H9 (cell line): ENCODE data around the gene PKN1. TPM values are rescaled to one million over a fixed set of nuclear protein-coding genes. Genes with fewer than 3 reads are reported as not detected.
"Not testable (repeated sequence)": the region's sequence is repeated elsewhere in the genome, so short reads cannot be mapped to it uniquely, and the experiment has no call there.

ENCODE experiments used
- DNase-seq: peaks from one replicate; pipeline ENCODE4 v3.0.0-alpha.2; 2017
- H2AFZ ChIP-seq: one replicate; pipeline ENCODE4 v1.6.1; 2013; ENCODE audit warnings: mild to moderate bottlenecking, low read length, control low read depth, moderate library complexity
- H2AK5ac ChIP-seq: 2 replicates; pipeline ENCODE4 v1.6.1; 2013; ENCODE audit warnings: low read length, control low read depth, mixed read lengths; ENCODE audit not compliant: insufficient read length
- H2BK120ac ChIP-seq: one replicate; pipeline ENCODE4 v1.6.1; 2013; ENCODE audit warnings: low read depth, mild to moderate bottlenecking, low read length, control low read depth, inconsistent platforms; ENCODE audit not compliant: poor library complexity, severe bottlenecking
- H2BK12ac ChIP-seq: 2 replicates; pipeline ENCODE4 v1.6.1; 2013; ENCODE audit warnings: low read length, control low read depth, mixed read lengths, low read depth; ENCODE audit not compliant: insufficient read length
- H2BK15ac ChIP-seq: 2 replicates; pipeline ENCODE4 v1.6.1; 2013; ENCODE audit warnings: low read depth, low read length, control low read depth
- H2BK20ac ChIP-seq: one replicate; pipeline ENCODE4 v1.6.1; 2013; ENCODE audit warnings: low read depth, mild to moderate bottlenecking, low read length, control low read depth, inconsistent platforms; ENCODE audit not compliant: poor library complexity, severe bottlenecking
- H2BK5ac ChIP-seq: 2 replicates; pipeline ENCODE4 v1.6.1; 2013; ENCODE audit warnings: low read length, control low read depth, mixed read lengths; ENCODE audit not compliant: insufficient read length
- H3K14ac ChIP-seq: 2 replicates; pipeline ENCODE4 v1.6.1; 2013; ENCODE audit warnings: low read length, control low read depth; ENCODE audit not compliant: insufficient read depth
- H3K18ac ChIP-seq: 2 replicates; pipeline ENCODE4 v1.6.1; 2013; ENCODE audit warnings: low read depth, mild to moderate bottlenecking, mixed read lengths, low read length, control low read depth; ENCODE audit not compliant: insufficient read length
- H3K23ac ChIP-seq: 2 replicates; pipeline ENCODE4 v1.6.1; 2013; ENCODE audit warnings: low read length, control low read depth, mixed read lengths, low read depth; ENCODE audit not compliant: insufficient read length
- H3K23me2 ChIP-seq: 2 replicates; pipeline ENCODE4 v1.6.1; 2013; ENCODE audit warnings: low read depth, mild to moderate bottlenecking, mixed read lengths, low read length, control low read depth; ENCODE audit not compliant: insufficient read length, poor library complexity, severe bottlenecking
- H3K27ac ChIP-seq: 2 replicates; pipeline ENCODE4 v1.5.1; 2013; ENCODE audit warnings: low read length, control low read depth, mixed read lengths, low read depth; ENCODE audit not compliant: insufficient read length
- H3K27me3 ChIP-seq: 2 replicates; pipeline ENCODE4 v1.6.1; 2013; ENCODE audit warnings: low read length, control low read depth, inconsistent platforms; ENCODE audit not compliant: insufficient read depth
- H3K4ac ChIP-seq: 2 replicates; pipeline ENCODE4 v1.6.1; 2013; ENCODE audit warnings: low read depth, mild to moderate bottlenecking, control low read depth, inconsistent platforms, low read length, moderate library complexity
- H3K4me1 ChIP-seq: 2 replicates; pipeline ENCODE4 v1.6.1; 2013; ENCODE audit warnings: low read length, control low read depth, inconsistent platforms; ENCODE audit not compliant: insufficient read depth
- H3K4me2 ChIP-seq: 2 replicates; pipeline ENCODE4 v1.6.1; 2013; ENCODE audit warnings: low read length, control low read depth, mixed read lengths; ENCODE audit not compliant: insufficient read length, insufficient read depth
- H3K56ac ChIP-seq: 2 replicates; pipeline ENCODE4 v1.6.1; 2013; ENCODE audit warnings: low read depth, mild to moderate bottlenecking, mixed read lengths, low read length, control low read depth; ENCODE audit not compliant: insufficient read length
- H3K79me1 ChIP-seq: 2 replicates; pipeline ENCODE4 v1.6.1; 2013; ENCODE audit warnings: low read depth, mild to moderate bottlenecking, moderate library complexity, low read length, control low read depth, inconsistent platforms; ENCODE audit not compliant: insufficient read depth, poor library complexity, severe bottlenecking
- H3K79me2 ChIP-seq: 2 replicates; pipeline ENCODE4 v1.6.1; 2013; ENCODE audit warnings: low read length, control low read depth, inconsistent platforms; ENCODE audit not compliant: insufficient read depth
- H3K9ac ChIP-seq: 2 replicates; pipeline ENCODE4 v1.6.1; 2013; ENCODE audit warnings: low read length, control low read depth, mixed read lengths; ENCODE audit not compliant: insufficient read length; ENCODE audit errors: extremely low read depth
- H3K9me3 ChIP-seq: one replicate; pipeline ENCODE4 v1.6.1; 2013; ENCODE audit warnings: low read depth, low read length, inconsistent platforms; ENCODE audit not compliant: control insufficient read depth
- H3T11ph ChIP-seq: one replicate; pipeline ENCODE4 v1.6.1; 2013; ENCODE audit warnings: mild to moderate bottlenecking, low read length, control low read depth, inconsistent platforms
- H4K20me1 ChIP-seq: one replicate; pipeline ENCODE4 v1.6.1; 2013; ENCODE audit not compliant: control insufficient read depth, insufficient read length, insufficient read depth
- H4K5ac ChIP-seq: 2 replicates; pipeline ENCODE4 v1.6.1; 2013; ENCODE audit warnings: low read depth, mild to moderate bottlenecking, mixed read lengths, low read length, control low read depth; ENCODE audit not compliant: insufficient read length
- H4K8ac ChIP-seq: replicated peaks from 2 replicates; pipeline ENCODE4 v1.6.1; 2013; ENCODE audit warnings: low read length, control low read depth, mixed read lengths, low read depth; ENCODE audit not compliant: insufficient read length
- H4K91ac ChIP-seq: 2 replicates; pipeline ENCODE4 v1.6.1; 2013; ENCODE audit warnings: low read depth, mild to moderate bottlenecking, moderate library complexity, mixed read lengths, low read length, control low read depth; ENCODE audit not compliant: insufficient read length
- H3K27ac Mint-ChIP-seq, 3 experiments: 2 replicates in 2 of 3; 3 replicates in 1 of 3; pipeline ENCODE4 v1.8.0; 2020 to 2021; ENCODE audit warnings: mixed read lengths in 3 of 3, mild to moderate bottlenecking in 1 of 3, moderate library complexity in 1 of 3
- H3K27me3 Mint-ChIP-seq: 2 replicates; pipeline ENCODE4 v1.8.0; 2021; ENCODE audit warnings: low read depth, mild to moderate bottlenecking, moderate library complexity, mixed read lengths
- H3K36me3 Mint-ChIP-seq, 3 experiments: 2 replicates in 2 of 3; 3 replicates in 1 of 3; pipeline ENCODE4 v1.8.0; 2020 to 2021; ENCODE audit warnings: low read depth in 3 of 3, mixed read lengths in 3 of 3; ENCODE audit not compliant: insufficient read depth in 1 of 3
- H3K4me1 Mint-ChIP-seq, 2 experiments: 2 replicates each; pipeline ENCODE4 v1.8.0; 2020; ENCODE audit warnings: mixed read lengths in 2 of 2
- H3K4me3 Mint-ChIP-seq, 2 experiments: 2 replicates in 1 of 2; 3 replicates in 1 of 2; pipeline ENCODE4 v1.8.0; 2020 to 2021; ENCODE audit warnings: mild to moderate bottlenecking in 2 of 2, mixed read lengths in 2 of 2, moderate library complexity in 1 of 2
- H3K9me3 Mint-ChIP-seq, 2 experiments: 2 replicates in 1 of 2; 3 replicates in 1 of 2; pipeline ENCODE4 v1.8.0; 2020; ENCODE audit warnings: mild to moderate bottlenecking in 2 of 2, mixed read lengths in 2 of 2, moderate library complexity in 1 of 2
- CTCF ChIP-seq: fragments of 200-600 bp; sonication (generic); conservative IDR thresholded peaks from 3 replicates; pipeline ENCODE4 v1.8.0; 2021; ENCODE audit warnings: antibody characterized with exemption, mild to moderate bottlenecking
- WGBS: extraction: QIAGEN DNeasy Blood & Tissue Kit; methylation state at CpG from one replicate; pipeline ENCODE4 v1.1.7; 2013; ENCODE audit warnings: missing lambda C conversion rate, low lambda C conversion rate, mixed read lengths; ENCODE audit not compliant: insufficient read length; ENCODE audit errors: extremely low coverage; 5-methylcytosine and 5-hydroxymethylcytosine counted together
- total RNA-seq: library from RNA; stranded (reverse); gene quantifications from 2 replicates; pipeline ENCODE4 v1.2.1, GENCODE V29; 2021

PKN1 gene
- total RNA-seq, 1 experiment from 2014 or later, result 159 TPM

DNA sequence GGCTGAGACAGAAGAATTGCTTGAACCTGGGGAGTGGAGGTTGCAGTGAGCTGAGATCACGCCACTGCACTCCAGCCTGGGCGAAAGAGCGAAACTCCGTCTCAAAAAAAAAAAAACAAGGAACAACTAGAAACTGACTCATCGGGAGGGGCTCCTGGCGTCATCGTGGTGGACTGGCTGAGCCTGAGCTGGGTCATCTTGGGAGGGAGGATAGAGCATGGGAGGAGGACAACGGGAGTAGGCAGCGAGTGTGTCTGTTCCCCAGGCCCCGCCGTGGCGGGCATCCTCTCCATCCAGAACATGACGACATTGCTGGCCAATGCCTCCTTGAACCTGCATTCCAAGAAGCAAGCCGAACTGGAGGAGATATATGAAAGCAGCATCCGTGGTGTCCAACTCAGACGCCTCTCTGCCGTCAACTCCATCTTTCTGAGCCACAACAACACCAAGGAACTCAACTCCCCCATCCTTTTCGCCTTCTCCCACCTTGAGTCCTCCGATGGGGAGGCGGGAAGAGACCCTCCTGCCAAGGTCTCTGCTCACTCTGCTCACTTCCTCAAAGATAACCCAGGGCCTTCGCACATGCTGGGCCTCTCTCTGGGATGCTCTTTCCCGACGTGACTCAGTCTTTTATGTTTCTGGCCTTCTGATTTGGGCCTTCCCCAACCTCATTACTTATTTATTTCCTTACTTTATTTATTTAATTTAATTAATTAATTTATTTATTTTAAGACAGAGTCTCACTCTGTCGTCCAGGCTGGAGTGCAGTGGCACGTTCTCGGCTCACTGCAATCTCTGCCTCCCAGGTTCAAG lies 30.6 kb upstream of the PKN1 start:
- H3K23me2 ChIP-seq, result no peaks in the 10 kb centered on the region
- no peak overlapping the region for H3K4ac ChIP-seq
- H4K5ac ChIP-seq, result no peak overlapping the region
- no peak for TF ChIP-seq CTCF
- no peak overlapping the region for H2BK20ac ChIP-seq
- H3K79me2 ChIP-seq, result no peaks in the 10 kb centered on the region
- no peak overlapping the region for H3K14ac ChIP-seq
- no peak overlapping the region for H2BK15ac ChIP-seq
- no peak overlapping the region for H2AFZ ChIP-seq
- Mint-ChIP-seq H3K4me1 (peaks cover 12 to 16% of the 10 kb centered on the region in 2 experiments), H3K27ac (0 out of 7 replicates have a peak overlapping the region, but pooled peaks of 1 of the 3 experiments have one; percentile 43), H3K4me3 (no peak overlapping the region), H3K36me3 (peaks cover under 1 to 9% (median 4%) of the 10 kb centered on the region in 3 experiments; a peak in 6 of 7 replicates), H3K9me3 (no peaks in the 10 kb centered on the region; a peak in 1 of 5 replicates), H3K27me3 (peaks cover 3% of the 10 kb centered on the region; the same call in 1 of the 2 replicates)
- no peak overlapping the region for H3K56ac ChIP-seq
- no peaks in the 10 kb centered on the region for H3K9me3 ChIP-seq
- no peaks in the 10 kb centered on the region for H4K20me1 ChIP-seq
- no peak overlapping the region for H3K23ac ChIP-seq
- H2BK5ac ChIP-seq, result no peak overlapping the region
- H4K8ac ChIP-seq, result no peak overlapping the region
- H3K4me2 ChIP-seq, result no peak overlapping the region
- no peaks in the 10 kb centered on the region for H3K4me1 ChIP-seq
- H3K9ac ChIP-seq, result no peak overlapping the region
- DNase-seq, result no peak
- H3K18ac ChIP-seq, result no peak overlapping the region
- no peak overlapping the region for H2BK120ac ChIP-seq
- H3T11ph ChIP-seq, result no peak overlapping the region
- no peaks in the 10 kb centered on the region for H3K27me3 ChIP-seq
- no peaks in the 10 kb centered on the region for H3K79me1 ChIP-seq
- WGBS, result no CpG with 5 or more reads among the region's 26 CpGs
- H3K27ac ChIP-seq, result no peak overlapping the region
- no peak overlapping the region for H2AK5ac ChIP-seq
- H2BK12ac ChIP-seq, result no peak overlapping the region
- H4K91ac ChIP-seq, result no peak overlapping the region

GRCh38 chr19:14403145-14403930 lies 29.8 kb upstream of the PKN1 start:
- not testable (repeated sequence) for DNase-seq, H2AFZ ChIP-seq, H3K56ac ChIP-seq, H2AK5ac ChIP-seq, H3K9me3 Mint-ChIP-seq, H3K18ac ChIP-seq, H2BK12ac ChIP-seq, H3K27me3 ChIP-seq, H2BK20ac ChIP-seq, H2BK120ac ChIP-seq, H2BK5ac ChIP-seq, H2BK15ac ChIP-seq, H3K14ac ChIP-seq, H3K9ac ChIP-seq, H3T11ph ChIP-seq, H3K4me2 ChIP-seq, H3K4ac ChIP-seq, H3K27ac Mint-ChIP-seq, H3K27me3 Mint-ChIP-seq, H4K5ac ChIP-seq, H4K20me1 ChIP-seq, H3K27ac ChIP-seq, H3K23ac ChIP-seq, H4K8ac ChIP-seq, H3K4me1 ChIP-seq, H3K79me1 ChIP-seq, H3K23me2 ChIP-seq, H4K91ac ChIP-seq, H3K9me3 ChIP-seq, H3K79me2 ChIP-seq, H3K4me3 Mint-ChIP-seq
- no CpG with 5 or more reads among the region's 15 CpGs for WGBS
- Mint-ChIP-seq H3K36me3 (peaks cover 4 to 16% (median 12%) of the 10 kb centered on the region in 3 experiments; a peak in 6 of 7 replicates), H3K4me1 (peaks cover 12 to 16% of the 10 kb centered on the region in 2 experiments)
